ENCODE results near the gene RBSN. TPM values are rescaled to one million over a fixed set of nuclear protein-coding genes. Genes with fewer than 3 reads are reported as not detected.

Gene RBSN
- total and polyA plus RNA-seq, 2 of the 4 experiments (the other 2 are of a cell fraction): 8.7 to 33.7 TPM

GRCh38 chr3:15122398-15122797, 23.4 kb upstream of the RBSN start:
- H3K9me1 ChIP-seq (ENCODE audit: insufficient read depth, low read length): no peaks in the 10 kb centered on the region
- no peak for ATAC-seq (ENCODE audit: low read depth)
- CTCF ChIA-PET: no interaction called here

More at GRCh38 chr3:15122398-15122797, 23.4 kb upstream of the RBSN start:
- H2BK15ac ChIP-seq (ENCODE audit: low read depth, low read length): no peak overlapping the region
- H4K91ac ChIP-seq (ENCODE audit: insufficient read depth, low read depth, low read length): no peak overlapping the region
- no peaks in the 10 kb centered on the region; the same call in 1 of the 2 replicates for H4K20me1 ChIP-seq (ENCODE audit: insufficient read depth, low read length)
- no peak overlapping the region for H2AK9ac ChIP-seq (replicated peaks; ENCODE audit: low read depth, low read length, poor library complexity)
- no peak overlapping the region for H3K18ac ChIP-seq (ENCODE audit: low read depth, low read length)
- no peak overlapping the region for H2BK120ac ChIP-seq (ENCODE audit: low read depth, low read length)
- no peaks in the 10 kb centered on the region for H3K79me1 ChIP-seq (ENCODE audit: low read depth in 1 of 2, low read length in 2 of 2)
- BruUV-seq (replicated peaks): no TSS peak
- WGBS, 2 experiments (ENCODE audit: extremely low coverage in 2 of 2, insufficient read length in 1 of 2): no CpG with 5 or more reads among the region's 4 CpGs
- POLR2A ChIA-PET (ENCODE audit: unreplicated experiment): no interaction called here
- H3K9me3 ChIP-seq (ENCODE audit: control insufficient read depth, insufficient read depth, low read length): no peaks in the 10 kb centered on the region
- no peak overlapping the region for H3K4me2 ChIP-seq (ENCODE audit: low read depth, low read length)
- H2AFZ ChIP-seq (replicated peaks; ENCODE audit: low read length, poor library complexity): no peak overlapping the region
- H3K4ac ChIP-seq (ENCODE audit: low read depth, low read length): no peak overlapping the region
- no peak overlapping the region for H2BK5ac ChIP-seq (ENCODE audit: low read depth, low read length, poor library complexity, severe bottlenecking)
- H3K56ac ChIP-seq (ENCODE audit: extremely low read depth, insufficient read depth, low read length): no peak overlapping the region
- H4K5ac ChIP-seq (ENCODE audit: low read depth, low read length): no peak overlapping the region
- no peak overlapping the region for H3K27ac ChIP-seq (ENCODE audit: insufficient read depth, low read length)
- H3K27me3 ChIP-seq (ENCODE audit: control insufficient read depth, insufficient read depth, low read length): peaks cover 11% of the 10 kb centered on the region; the same call in 1 of the 2 replicates
- no peak for DNase-seq
- no peaks in the 10 kb centered on the region for H3K36me3 ChIP-seq (ENCODE audit: control insufficient read depth, insufficient read depth, low read length)
- no peak overlapping the region for H3K9ac ChIP-seq (ENCODE audit: low read depth, low read length)
- H3K23ac ChIP-seq (ENCODE audit: low read depth, low read length): no peak overlapping the region
- H3K4me1 ChIP-seq (ENCODE audit: control insufficient read depth, insufficient read depth, low read length): no peaks in the 10 kb centered on the region
- intact Hi-C loops (cut with micrococcal nuclease) (no loop called here), dilution Hi-C loops (cut with HindIII; ENCODE audit: low sequenced_read_pairs, unreplicated experiment) (no loop called here), in situ Hi-C loops (cut with MboI; ENCODE audit: low sequenced_read_pairs) (loop anchor here (25.0 kb wide), 1 partner anchor 265 kb away; no protein-coding TSS in a partner anchor)
- H2BK20ac ChIP-seq (ENCODE audit: low read depth, low read length): no peak overlapping the region
- H3K4me3 ChIP-seq (ENCODE audit: insufficient read depth, low read depth, low read length): no peak overlapping the region
- no peak overlapping the region for H2AK5ac ChIP-seq (ENCODE audit: low read depth, low read length)
- no peak overlapping the region for H4K8ac ChIP-seq (ENCODE audit: low read depth in 2 of 2, low read length in 2 of 2)
- H3K14ac ChIP-seq (replicated peaks; ENCODE audit: low read depth, low read length): no peak overlapping the region
- TF ChIP-seq SMC3 (IDR thresholded peaks at IDR 0.05; ENCODE audit: low read depth, low read length): no peak
- TF ChIP-seq CEBPB (IDR thresholded peaks at IDR 0.05; ENCODE audit: low read depth, low read length): no peak
- no peak for TF ChIP-seq POLR2A (IDR thresholded peaks at IDR 0.05; ENCODE audit: low read depth, low read length)
- TF ChIP-seq MXI1 (IDR thresholded peaks at IDR 0.05; ENCODE audit: borderline replicate concordance, low read depth, low read length): no peak
- no peak for TF ChIP-seq MAZ (IDR thresholded peaks at IDR 0.05; ENCODE audit: borderline replicate concordance, low read depth, low read length)

All from IMR-90 (cell line).